ENCODE data around the gene DPH1.

Gene DPH1

DNA sequence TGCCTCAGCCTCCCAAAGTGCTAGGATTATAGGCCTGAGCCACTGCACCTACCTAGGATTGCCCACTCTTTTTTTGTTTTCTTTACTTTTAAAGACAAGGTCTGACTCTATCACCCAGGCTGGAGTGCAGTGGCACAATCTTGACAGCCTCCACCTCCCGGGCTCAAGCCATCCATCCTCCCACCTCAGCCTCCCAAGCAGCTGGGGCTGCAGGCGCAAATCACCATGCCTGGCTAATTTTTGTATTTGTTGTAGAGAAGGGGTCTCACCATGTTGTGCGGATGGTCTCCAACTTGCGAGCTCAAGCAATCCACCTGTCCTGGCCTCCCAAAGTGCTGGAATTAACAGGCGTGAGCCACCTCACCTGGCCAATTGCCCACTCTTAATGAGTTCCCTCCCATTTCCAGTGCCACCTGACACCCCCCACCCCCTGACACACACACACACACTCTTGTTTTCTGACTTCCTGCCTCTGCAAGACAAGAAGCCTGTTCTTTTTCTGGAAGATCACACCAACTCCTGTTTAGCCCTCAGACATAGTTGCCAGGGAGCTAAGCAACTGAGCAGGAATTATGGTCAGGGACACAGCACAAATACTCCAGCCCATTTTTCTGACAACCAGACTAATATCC is 14.4 kb downstream of the DPH1 start:
- DNase-seq (ENCODE audit: low read depth, low spot score): no peak
- H3K36me3 ChIP-seq (ENCODE audit: insufficient read depth, insufficient read length, low read length): peaks cover 46% of the 10 kb centered on the region
- H3K27me3 ChIP-seq (ENCODE audit: insufficient read depth, insufficient read length): peaks cover 19% of the 10 kb centered on the region
- H3K4me3 ChIP-seq (ENCODE audit: insufficient read length, low read depth): no peak overlapping the region
- no peaks in the 10 kb centered on the region for H3K9me3 ChIP-seq (ENCODE audit: insufficient read depth, low read length)
- H3K9ac ChIP-seq (ENCODE audit: insufficient read length, low read depth): no peak overlapping the region
- TF ChIP-seq YY1 (IDR thresholded peaks at IDR 0.05; ENCODE audit: insufficient read depth, insufficient read length) (no peak), ZNF274 (IDR thresholded peaks at IDR 0.05; ENCODE audit: low read depth, low read length) (no peak), SUZ12 (IDR thresholded peaks at IDR 0.05; ENCODE audit: extremely low read depth, insufficient read depth, insufficient read length) (no peak)
- peaks cover 15% of the 10 kb centered on the region for H3K4me1 ChIP-seq (ENCODE audit: insufficient read depth, insufficient read length)

DNA sequence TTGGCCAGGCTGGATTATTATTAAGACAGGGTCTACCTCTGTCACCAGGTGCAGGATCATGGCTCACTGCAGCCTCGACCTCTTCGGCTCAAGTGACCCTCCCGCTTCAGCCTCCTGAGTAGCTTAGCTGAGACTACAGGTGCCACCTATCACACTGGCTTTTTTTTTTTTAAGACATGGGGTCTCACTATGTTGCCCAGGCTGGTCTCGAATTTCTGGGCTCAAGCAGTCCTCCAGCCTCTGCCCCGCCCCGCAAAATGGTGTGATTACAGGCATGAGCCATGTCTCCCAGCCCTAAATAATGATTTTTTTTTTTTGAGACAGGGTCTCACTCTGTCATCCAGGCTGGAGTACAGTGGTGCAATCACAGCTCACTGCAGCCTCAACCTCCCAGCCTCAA is 17.6 kb downstream of the DPH1 start:
- TF ChIP-seq YY1 (IDR thresholded peaks at IDR 0.05; ENCODE audit: insufficient read depth, insufficient read length) (no peak), SUZ12 (IDR thresholded peaks at IDR 0.05; ENCODE audit: extremely low read depth, insufficient read depth, insufficient read length) (no peak)
- Histone ChIP-seq H3K4me3 (ENCODE audit: insufficient read length, low read depth) (no peak overlapping the region), H3K36me3 (ENCODE audit: insufficient read depth, insufficient read length, low read length) (peaks cover 28% of the 10 kb centered on the region), H3K4me1 (ENCODE audit: insufficient read depth, insufficient read length) (peaks cover 16% of the 10 kb centered on the region), H3K27me3 (ENCODE audit: insufficient read depth, insufficient read length) (peaks cover 42% of the 10 kb centered on the region), H3K9ac (ENCODE audit: insufficient read length, low read depth) (no peak overlapping the region), H3K9me3 (ENCODE audit: insufficient read depth, low read length) (no peaks in the 10 kb centered on the region)
- no peak for DNase-seq (ENCODE audit: low read depth, low spot score)

DNA sequence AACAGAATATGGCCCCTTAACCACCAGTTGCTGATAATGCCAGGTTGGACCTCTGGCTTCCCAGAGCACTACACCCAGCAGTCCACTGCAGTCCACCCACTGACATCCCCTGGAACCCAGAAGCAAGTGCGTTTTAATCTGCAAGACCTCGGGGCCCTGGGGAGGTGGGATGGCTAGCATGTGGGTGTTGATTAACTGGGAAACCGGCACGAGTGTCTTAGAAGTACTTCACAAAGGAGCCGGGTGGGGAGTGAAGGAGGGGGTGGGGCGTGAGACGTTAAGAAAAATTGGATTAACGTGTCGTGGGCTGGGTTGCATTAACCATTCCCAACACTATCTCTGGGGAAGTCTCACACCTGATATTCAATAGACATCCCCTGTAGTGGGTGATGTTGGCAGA is 18.9 kb downstream of the DPH1 start:
- no peaks in the 10 kb centered on the region for H3K9me3 ChIP-seq (ENCODE audit: insufficient read depth, low read length)
- H3K9ac ChIP-seq (ENCODE audit: insufficient read length, low read depth): no peak overlapping the region
- H3K36me3 ChIP-seq (ENCODE audit: insufficient read depth, insufficient read length, low read length): peaks cover 15% of the 10 kb centered on the region
- peaks cover 10% of the 10 kb centered on the region for H3K4me1 ChIP-seq (ENCODE audit: insufficient read depth, insufficient read length)
- DNase-seq (ENCODE audit: low read depth, low spot score): no peak
- peaks cover 52% of the 10 kb centered on the region for H3K27me3 ChIP-seq (ENCODE audit: insufficient read depth, insufficient read length)
- no peak overlapping the region for H3K4me3 ChIP-seq (ENCODE audit: insufficient read length, low read depth)
- TF ChIP-seq YY1 (IDR thresholded peaks at IDR 0.05; ENCODE audit: insufficient read depth, insufficient read length): no peak
- TF ChIP-seq SUZ12 (IDR thresholded peaks at IDR 0.05; ENCODE audit: extremely low read depth, insufficient read depth, insufficient read length): no peak
- TF ChIP-seq ZNF274 (IDR thresholded peaks at IDR 0.05; ENCODE audit: low read depth, low read length): no peak

DNA sequence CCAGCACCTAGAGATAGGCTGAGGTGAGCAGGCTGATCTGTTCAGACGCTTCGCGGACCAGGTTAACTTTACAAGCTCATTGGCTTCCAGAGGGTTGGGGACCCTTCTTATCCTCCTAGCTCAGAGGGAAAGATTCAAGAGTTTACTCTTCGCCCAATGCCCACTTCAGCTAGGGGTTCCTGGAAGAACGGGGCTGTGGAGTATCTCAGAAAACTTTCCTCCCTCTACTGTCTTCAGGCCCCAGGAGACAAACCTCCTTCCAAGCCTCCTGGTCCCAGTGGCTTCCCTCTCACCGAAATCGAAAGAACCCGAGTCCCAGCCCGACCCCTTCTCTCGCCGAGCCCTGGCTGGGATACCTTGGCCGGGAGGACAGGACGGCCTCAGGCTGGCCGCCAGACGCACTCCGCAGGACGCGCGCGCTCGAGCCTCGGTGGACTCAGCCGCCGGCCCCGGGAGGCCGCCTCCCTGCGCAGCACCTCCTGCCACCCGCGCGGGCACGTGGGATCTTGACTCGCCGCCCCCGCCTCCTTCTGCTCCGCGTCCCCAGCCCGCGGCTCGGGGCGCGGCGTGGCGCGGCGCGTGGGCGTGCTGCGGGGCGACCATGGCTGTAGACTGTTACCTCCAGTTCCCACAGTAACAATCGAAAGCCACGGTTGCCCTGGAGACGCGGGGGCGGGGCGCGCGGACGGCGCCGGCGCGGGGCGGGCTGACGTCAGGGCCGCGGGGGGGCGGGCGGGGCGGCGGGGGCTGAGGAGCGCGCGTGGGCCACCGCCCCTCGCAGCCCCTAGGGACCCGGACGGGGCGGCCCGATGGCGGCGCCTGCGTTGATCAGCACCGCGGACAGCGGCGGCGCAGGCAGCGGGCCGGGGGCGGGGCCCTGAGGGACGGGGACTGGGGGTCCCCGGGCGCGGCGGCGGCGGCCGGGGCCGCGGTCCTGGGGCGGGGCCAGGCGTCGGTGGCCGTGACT is 19.7 kb downstream of the DPH1 start:
- TF ChIP-seq ZNF274 (IDR thresholded peaks at IDR 0.05; ENCODE audit: low read depth, low read length) (no peak), SUZ12 (IDR thresholded peaks at IDR 0.05; ENCODE audit: extremely low read depth, insufficient read depth, insufficient read length) (no peak), YY1 (IDR thresholded peaks at IDR 0.05; ENCODE audit: insufficient read depth, insufficient read length) (no peak)
- H3K27me3 ChIP-seq (ENCODE audit: insufficient read depth, insufficient read length): peaks cover 60% of the 10 kb centered on the region
- DNase-seq (ENCODE audit: low read depth, low spot score): no peak
- peaks cover 12% of the 10 kb centered on the region for H3K4me1 ChIP-seq (ENCODE audit: insufficient read depth, insufficient read length)
- H3K9me3 ChIP-seq (ENCODE audit: insufficient read depth, low read length): no peaks in the 10 kb centered on the region; the same call in 1 of the 2 replicates
- H3K9ac ChIP-seq (ENCODE audit: insufficient read length, low read depth): peak overlapping the region; percentile 65
- peaks cover 8% of the 10 kb centered on the region for H3K36me3 ChIP-seq (ENCODE audit: insufficient read depth, insufficient read length, low read length)
- peak overlapping the region; percentile 46 for H3K4me3 ChIP-seq (ENCODE audit: insufficient read length, low read depth)

DNA sequence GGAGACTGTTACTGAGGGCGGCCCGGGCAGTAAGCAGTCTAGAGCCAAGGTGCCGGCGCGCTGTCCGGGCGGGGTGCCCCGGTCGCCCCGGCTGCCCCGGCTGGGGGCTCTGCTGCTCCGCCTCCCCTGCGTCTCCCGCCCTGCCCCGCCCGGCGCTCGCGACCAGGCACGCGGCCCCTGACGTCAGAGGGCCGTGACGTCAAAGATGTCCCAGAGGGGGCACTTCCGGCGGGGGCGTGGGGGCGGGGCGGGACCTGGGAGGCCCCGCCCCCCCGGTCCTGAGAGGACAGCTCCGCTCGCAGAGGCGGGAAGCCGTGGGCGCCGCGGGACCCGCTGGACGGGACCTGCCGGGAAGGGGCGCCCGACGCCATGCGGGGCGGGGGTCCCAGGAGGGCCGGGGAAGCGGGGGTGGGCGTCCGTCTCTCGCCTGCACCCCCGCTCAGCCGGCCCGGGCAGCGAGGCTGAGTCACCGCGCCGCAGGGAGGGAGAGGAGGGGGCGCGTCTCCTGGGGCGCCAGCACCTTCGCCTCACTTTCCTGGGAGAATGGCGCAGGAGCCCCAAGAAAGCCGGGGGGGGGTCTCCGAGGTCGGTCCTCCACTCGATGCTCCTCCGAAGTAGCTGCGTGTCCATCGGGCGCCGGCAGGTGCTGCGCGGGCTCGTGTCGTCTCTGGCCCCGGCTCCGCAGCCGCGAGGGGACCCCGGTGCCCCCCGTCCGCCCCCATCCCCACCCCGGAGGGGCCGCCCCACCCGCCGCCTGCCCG is 20.5 kb downstream of the DPH1 start:
- Histone ChIP-seq H3K4me1 (ENCODE audit: insufficient read depth, insufficient read length) (peaks cover 15% of the 10 kb centered on the region), H3K9ac (ENCODE audit: insufficient read length, low read depth) (no peak overlapping the region), H3K4me3 (ENCODE audit: insufficient read length, low read depth) (peak overlapping the region; percentile 30), H3K36me3 (ENCODE audit: insufficient read depth, insufficient read length, low read length) (no peaks in the 10 kb centered on the region), H3K27me3 (ENCODE audit: insufficient read depth, insufficient read length) (peaks cover 69% of the 10 kb centered on the region), H3K9me3 (ENCODE audit: insufficient read depth, low read length) (no peaks in the 10 kb centered on the region; the same call in 1 of the 2 replicates)
- TF ChIP-seq SUZ12 (IDR thresholded peaks at IDR 0.05; ENCODE audit: extremely low read depth, insufficient read depth, insufficient read length): no peak
- TF ChIP-seq YY1 (IDR thresholded peaks at IDR 0.05; ENCODE audit: insufficient read depth, insufficient read length): no peak
- no peak for TF ChIP-seq ZNF274 (IDR thresholded peaks at IDR 0.05; ENCODE audit: low read depth, low read length)
- no peak for DNase-seq (ENCODE audit: low read depth, low spot score)

DNA sequence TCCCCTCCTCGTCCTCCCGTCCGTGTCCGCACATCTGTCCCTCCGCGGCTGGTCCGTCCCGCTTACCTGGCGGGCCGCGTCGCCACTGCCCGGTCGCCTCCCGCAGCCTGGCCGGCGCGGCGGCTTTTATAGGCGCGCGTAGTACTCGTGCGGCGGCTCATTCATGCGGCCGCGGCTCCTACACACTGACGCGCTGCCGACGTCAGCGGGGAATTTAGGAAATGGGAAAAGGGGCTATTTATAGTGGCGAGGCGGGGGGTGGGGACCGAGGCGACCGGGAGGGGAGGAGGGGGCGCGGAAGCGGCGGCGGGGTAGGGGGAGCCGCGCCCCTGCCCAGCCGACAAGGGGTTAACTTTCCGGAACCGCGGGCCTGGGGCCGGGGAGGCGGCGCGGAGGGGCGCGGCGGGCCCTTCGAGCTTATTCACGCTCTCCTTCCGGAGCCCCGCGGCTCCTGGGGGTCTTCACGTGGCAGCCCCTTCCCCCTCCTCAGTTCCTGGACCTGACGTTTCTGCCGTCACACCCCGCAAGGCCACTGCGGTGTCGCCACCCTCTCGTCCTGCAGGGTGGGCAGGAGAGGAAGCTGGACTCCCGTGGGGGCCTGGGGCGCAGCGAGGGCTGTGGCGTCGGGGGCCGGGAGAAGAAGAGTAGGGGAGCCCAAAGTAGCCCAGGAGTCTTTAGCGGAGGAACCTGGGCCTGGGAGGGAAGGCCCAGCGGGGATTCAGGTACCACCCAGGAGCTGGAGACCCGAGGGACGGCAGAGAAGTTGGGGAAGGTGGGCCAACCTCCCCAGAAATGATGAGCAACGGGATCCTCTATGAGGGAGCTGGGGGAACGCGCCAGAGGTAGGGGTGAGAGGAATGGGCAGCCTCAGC is 21.3 kb downstream of the DPH1 start:
- TF ChIP-seq YY1 (IDR thresholded peaks at IDR 0.05; ENCODE audit: insufficient read depth, insufficient read length) (no peak), SUZ12 (IDR thresholded peaks at IDR 0.05; ENCODE audit: extremely low read depth, insufficient read depth, insufficient read length) (no peak), ZNF274 (IDR thresholded peaks at IDR 0.05; ENCODE audit: low read depth, low read length) (no peak)
- H3K9me3 ChIP-seq (ENCODE audit: insufficient read depth, low read length): no peaks in the 10 kb centered on the region; the same call in 1 of the 2 replicates
- H3K4me1 ChIP-seq (ENCODE audit: insufficient read depth, insufficient read length): peaks cover 15% of the 10 kb centered on the region
- H3K36me3 ChIP-seq (ENCODE audit: insufficient read depth, insufficient read length, low read length): no peaks in the 10 kb centered on the region
- peak overlapping the region; percentile 8 for H3K9ac ChIP-seq (ENCODE audit: insufficient read length, low read depth)
- H3K4me3 ChIP-seq (ENCODE audit: insufficient read length, low read depth): no peak overlapping the region
- DNase-seq (ENCODE audit: low read depth, low spot score): no peak
- peaks cover 75% of the 10 kb centered on the region for H3K27me3 ChIP-seq (ENCODE audit: insufficient read depth, insufficient read length)
